ENCODE results near the gene SEC63. TPM values are rescaled to one million over a fixed set of nuclear protein-coding genes. Genes with fewer than 3 reads are reported as not detected.

Gene SEC63
- total RNA-seq, 1 donor from 2014 or later = 25.3 TPM

DNA sequence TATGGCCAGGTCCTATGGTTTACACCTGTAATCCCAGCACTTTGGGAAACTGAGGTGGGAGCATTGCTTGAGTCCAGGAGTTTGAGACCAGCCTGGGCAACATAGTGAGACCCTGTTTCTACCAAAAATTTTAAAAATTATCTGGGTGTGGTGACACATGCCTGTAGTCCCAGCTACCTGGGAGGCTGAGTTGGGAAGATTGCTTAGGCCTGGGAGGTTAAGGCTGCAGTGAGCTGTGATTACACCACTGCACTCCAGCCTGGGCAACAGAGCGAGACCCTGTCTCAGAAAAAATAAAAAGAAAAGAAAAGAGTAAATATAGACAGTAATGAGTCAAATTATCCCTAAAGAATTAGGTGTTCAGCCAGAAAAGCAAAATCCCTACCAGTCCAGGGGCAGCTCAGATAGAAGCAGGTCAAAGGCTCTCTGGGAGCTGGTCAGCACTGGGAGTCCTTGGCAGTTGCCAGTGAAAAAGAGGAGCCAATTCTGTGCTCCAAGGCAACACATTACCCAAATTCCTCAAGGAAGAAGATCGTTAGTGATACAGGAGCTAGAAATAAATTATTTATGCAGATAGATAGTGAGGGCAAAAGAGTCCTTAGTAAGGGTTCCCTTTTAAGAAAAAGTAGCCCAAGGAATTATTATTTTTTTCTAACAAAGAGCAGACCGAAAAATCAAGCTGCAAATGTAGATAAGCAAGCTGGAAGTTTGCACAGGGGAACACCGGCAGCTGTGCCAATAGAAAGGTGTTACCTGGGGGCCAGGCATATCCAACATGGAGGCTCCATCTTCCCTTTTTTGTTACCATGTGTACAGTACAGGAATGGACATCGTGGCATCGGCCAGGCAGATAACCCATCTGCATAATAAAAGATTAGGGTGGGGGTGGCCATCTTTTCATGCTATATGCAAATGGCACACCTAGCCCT is 31.4 kb upstream of the SEC63 start:
- no peak overlapping the region for H3K4me3 ChIP-seq
- no peak for TF ChIP-seq POLR2AphosphoS5 (IDR thresholded peaks at IDR 0.05; ENCODE audit: insufficient read depth in 1 of 2, low read depth in 1 of 2)
- TF ChIP-seq POLR2A (IDR thresholded peaks at IDR 0.05) = no peak
- TF ChIP-seq, protein P1, sequence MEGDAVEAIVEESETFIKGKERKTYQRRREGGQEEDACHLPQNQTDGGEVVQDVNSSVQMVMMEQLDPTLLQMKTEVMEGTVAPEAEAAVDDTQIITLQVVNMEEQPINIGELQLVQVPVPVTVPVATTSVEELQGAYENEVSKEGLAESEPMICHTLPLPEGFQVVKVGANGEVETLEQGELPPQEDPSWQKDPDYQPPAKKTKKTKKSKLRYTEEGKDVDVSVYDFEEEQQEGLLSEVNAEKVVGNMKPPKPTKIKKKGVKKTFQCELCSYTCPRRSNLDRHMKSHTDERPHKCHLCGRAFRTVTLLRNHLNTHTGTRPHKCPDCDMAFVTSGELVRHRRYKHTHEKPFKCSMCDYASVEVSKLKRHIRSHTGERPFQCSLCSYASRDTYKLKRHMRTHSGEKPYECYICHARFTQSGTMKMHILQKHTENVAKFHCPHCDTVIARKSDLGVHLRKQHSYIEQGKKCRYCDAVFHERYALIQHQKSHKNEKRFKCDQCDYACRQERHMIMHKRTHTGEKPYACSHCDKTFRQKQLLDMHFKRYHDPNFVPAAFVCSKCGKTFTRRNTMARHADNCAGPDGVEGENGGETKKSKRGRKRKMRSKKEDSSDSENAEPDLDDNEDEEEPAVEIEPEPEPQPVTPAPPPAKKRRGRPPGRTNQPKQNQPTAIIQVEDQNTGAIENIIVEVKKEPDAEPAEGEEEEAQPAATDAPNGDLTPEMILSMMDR (IDR thresholded peaks at IDR 0.05) = no peak
- intact Hi-C loops (cut with DNase I) = no loop called here
- DNase-seq (ENCODE audit: extremely low spot score in 2 of 2) = no peak
- no peak overlapping the region for H3K27ac ChIP-seq
- H3K27me3 ChIP-seq = no peaks in the 10 kb centered on the region
- H3K36me3 ChIP-seq = no peaks in the 10 kb centered on the region
- no peaks in the 10 kb centered on the region for H3K4me1 ChIP-seq
- no peaks in the 10 kb centered on the region for H3K9me3 ChIP-seq

DNA sequence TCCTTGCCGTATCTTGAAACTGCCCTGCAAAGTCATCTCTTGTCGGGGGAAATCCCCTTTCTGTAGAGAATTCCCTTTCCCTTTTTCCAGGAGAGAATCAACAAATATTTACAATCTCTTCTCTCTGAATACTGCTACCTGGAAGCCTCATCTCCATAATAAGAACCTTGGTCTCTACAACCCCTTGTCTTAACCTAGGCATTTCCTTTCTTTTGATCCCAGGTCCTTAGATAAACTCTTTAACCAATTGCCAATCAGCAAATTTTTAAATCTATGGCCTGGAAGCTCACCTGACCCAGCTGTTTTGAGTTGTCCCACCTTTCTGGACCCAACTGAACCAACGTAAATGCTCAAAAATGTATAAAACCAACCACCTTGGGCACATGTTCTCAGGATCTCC is 30.6 kb upstream of the SEC63 start:
- TF ChIP-seq POLR2AphosphoS5 (IDR thresholded peaks at IDR 0.05; ENCODE audit: insufficient read depth in 1 of 2, low read depth in 1 of 2) = no peak
- TF ChIP-seq, protein P1 (IDR thresholded peaks at IDR 0.05) = no peak
- TF ChIP-seq POLR2A (IDR thresholded peaks at IDR 0.05) = no peak
- Histone ChIP-seq H3K36me3 (no peaks in the 10 kb centered on the region), H3K4me3 (no peak overlapping the region), H3K27me3 (no peaks in the 10 kb centered on the region), H3K9me3 (no peaks in the 10 kb centered on the region), H3K4me1 (no peaks in the 10 kb centered on the region), H3K27ac (no peak overlapping the region)
- DNase-seq (ENCODE audit: extremely low spot score in 2 of 2) = no peak
- intact Hi-C loops (cut with DNase I) = no loop called here

DNA sequence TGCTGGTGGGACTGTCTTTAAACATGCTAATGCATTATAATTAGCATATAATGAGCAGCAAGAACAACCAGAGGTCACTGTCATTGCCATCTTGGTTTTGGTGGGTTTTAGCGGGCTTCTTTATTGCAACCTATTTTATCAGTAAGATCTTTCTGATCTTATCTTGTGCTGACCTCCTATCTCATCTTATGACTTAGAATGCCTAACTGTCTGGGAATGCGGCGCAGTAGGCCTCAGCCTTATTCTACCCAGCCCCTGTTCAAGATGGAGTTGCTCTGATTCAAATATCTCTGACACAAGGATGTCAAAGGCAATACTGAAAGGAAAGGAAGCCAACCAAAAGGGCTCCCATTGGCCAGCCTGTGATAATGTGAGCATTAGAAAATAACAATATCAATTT is 29.8 kb upstream of the SEC63 start:
- TF ChIP-seq, protein P1 (IDR thresholded peaks at IDR 0.05) = no peak
- TF ChIP-seq POLR2AphosphoS5 (IDR thresholded peaks at IDR 0.05; ENCODE audit: insufficient read depth in 1 of 2, low read depth in 1 of 2) (no peak), POLR2A (IDR thresholded peaks at IDR 0.05) (no peak)

DNA sequence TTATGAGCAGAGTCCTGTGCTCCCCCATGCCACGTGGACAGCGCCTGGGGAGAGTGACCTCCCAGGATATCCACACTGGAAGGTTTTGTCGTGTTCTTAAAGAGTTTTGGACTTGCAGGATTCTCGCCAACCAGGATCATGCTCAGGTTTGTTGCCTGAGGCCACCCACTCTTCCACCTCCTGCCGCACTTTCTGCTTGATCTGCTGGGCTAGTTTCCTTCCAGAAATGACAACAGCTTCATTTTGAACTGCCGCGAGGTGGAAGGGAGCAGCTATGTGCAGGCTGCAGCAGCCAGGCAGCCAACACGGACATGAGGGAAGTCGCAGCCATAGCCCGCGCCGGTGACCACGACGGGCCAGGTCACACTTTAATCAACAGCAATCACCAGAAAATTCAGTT is 27.7 kb upstream of the SEC63 start:
- H3K9me3 ChIP-seq = no peaks in the 10 kb centered on the region
- no peaks in the 10 kb centered on the region for H3K27me3 ChIP-seq
- no peaks in the 10 kb centered on the region for H3K36me3 ChIP-seq
- no peak for DNase-seq (ENCODE audit: extremely low spot score in 2 of 2)
- no peaks in the 10 kb centered on the region for H3K4me1 ChIP-seq
- no peak overlapping the region for H3K4me3 ChIP-seq
- TF ChIP-seq POLR2AphosphoS5 (IDR thresholded peaks at IDR 0.05; ENCODE audit: insufficient read depth in 1 of 2, low read depth in 1 of 2) = no peak
- TF ChIP-seq, protein P1 (IDR thresholded peaks at IDR 0.05) = no peak
- TF ChIP-seq POLR2A (IDR thresholded peaks at IDR 0.05) = no peak
- intact Hi-C loops (cut with DNase I) = no loop called here
- H3K27ac ChIP-seq = no peak overlapping the region

More for the DNA sequence above, 29.8 kb upstream of the SEC63 start:
- Histone ChIP-seq H3K27me3 (no peaks in the 10 kb centered on the region), H3K27ac (no peak overlapping the region), H3K4me1 (no peaks in the 10 kb centered on the region), H3K4me3 (no peak overlapping the region), H3K9me3 (no peaks in the 10 kb centered on the region), H3K36me3 (no peaks in the 10 kb centered on the region)
- intact Hi-C loops (cut with DNase I) = no loop called here
- no peak for DNase-seq (ENCODE audit: extremely low spot score in 2 of 2)

DNA sequence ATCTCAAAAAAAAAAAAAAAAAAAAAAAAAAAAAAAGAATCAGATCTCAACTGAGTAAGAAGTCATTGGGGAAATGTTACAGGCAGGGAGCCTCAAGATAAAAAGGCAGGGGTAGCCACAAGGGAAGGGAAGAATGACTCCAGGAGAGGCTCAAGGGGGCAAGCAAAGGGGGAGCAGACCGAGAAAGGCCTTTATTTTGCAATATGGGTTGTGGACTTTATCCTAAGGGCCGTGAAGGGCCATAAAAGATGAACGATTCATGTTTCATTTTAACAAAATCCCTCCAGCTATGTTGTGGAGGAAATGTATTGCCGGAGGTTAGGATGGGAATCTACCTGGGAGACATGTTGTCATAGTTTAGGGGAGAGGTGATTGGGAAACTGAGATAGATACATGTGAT is 25.8 kb upstream of the SEC63 start:
- no peak for DNase-seq (ENCODE audit: extremely low spot score in 2 of 2)

More for the DNA sequence above, 25.8 kb upstream of the SEC63 start:
- TF ChIP-seq, protein P1 (IDR thresholded peaks at IDR 0.05) = no peak
- TF ChIP-seq POLR2A (IDR thresholded peaks at IDR 0.05) (no peak), POLR2AphosphoS5 (IDR thresholded peaks at IDR 0.05; ENCODE audit: insufficient read depth in 1 of 2, low read depth in 1 of 2) (no peak)
- no peaks in the 10 kb centered on the region for H3K4me1 ChIP-seq
- H3K36me3 ChIP-seq = no peaks in the 10 kb centered on the region
- no peak overlapping the region for H3K27ac ChIP-seq
- H3K4me3 ChIP-seq = no peak overlapping the region
- no peaks in the 10 kb centered on the region for H3K9me3 ChIP-seq
- intact Hi-C loops (cut with DNase I) = no loop called here
- no peaks in the 10 kb centered on the region for H3K27me3 ChIP-seq

All from vagina (tissue), 2 donors.